GM23248 (cell line): ENCODE results near the gene EIF2B4. TPM values are rescaled to one million over a fixed set of nuclear protein-coding genes. Genes with fewer than 3 reads are reported as not detected.

Experiments
- DNase-seq: peaks from one replicate; pipeline ENCODE4 v3.0.0-alpha.2; 2015
- H2AFZ ChIP-seq: fragments of 200-600 bp; sonication (generic); 2 replicates; pipeline ENCODE4 v1.6.1; 2016; ENCODE audit warnings: antibody characterized with exemption
- H3F3A ChIP-seq: fragments of 200-600 bp; sonication (generic); 2 replicates; pipeline ENCODE4 v1.6.1; 2016; ENCODE audit warnings: mild to moderate bottlenecking, antibody characterized with exemption, mixed run types; ENCODE audit not compliant: insufficient read depth
- H3K27ac ChIP-seq: fragments of 200-600 bp; sonication (generic); 2 replicates; pipeline ENCODE4 v1.5.1; 2016; ENCODE audit warnings: mild to moderate bottlenecking
- H3K27me3 ChIP-seq: fragments of 200-600 bp; sonication (generic); replicated peaks from 2 replicates; pipeline ENCODE4 v1.6.1; 2016; ENCODE audit warnings: mild to moderate bottlenecking; ENCODE audit not compliant: insufficient read depth
- H3K36me3 ChIP-seq: fragments of 200-600 bp; sonication (generic); 2 replicates; pipeline ENCODE4 v1.6.1; 2016; ENCODE audit warnings: low read depth, mild to moderate bottlenecking
- H3K4me1 ChIP-seq: fragments of 200-600 bp; sonication (generic); 2 replicates; pipeline ENCODE4 v1.6.1; 2016; ENCODE audit warnings: mild to moderate bottlenecking; ENCODE audit not compliant: insufficient read depth
- H3K4me2 ChIP-seq: fragments of 200-600 bp; sonication (generic); one replicate; pipeline ENCODE4 v1.6.1; 2016; ENCODE audit warnings: mild to moderate bottlenecking; ENCODE audit not compliant: unreplicated experiment
- H3K4me3 ChIP-seq: fragments of 200-600 bp; sonication (generic); 2 replicates; pipeline ENCODE4 v1.5.1; 2016; ENCODE audit warnings: mild to moderate bottlenecking
- H3K79me2 ChIP-seq: fragments of 200-600 bp; sonication (generic); 2 replicates; pipeline ENCODE4 v1.6.1; 2016; ENCODE audit warnings: mild to moderate bottlenecking; ENCODE audit not compliant: insufficient read depth
- H3K9ac ChIP-seq: fragments of 200-600 bp; sonication (generic); 2 replicates; pipeline ENCODE4 v1.6.1; 2016; ENCODE audit warnings: mild to moderate bottlenecking
- H3K9me2 ChIP-seq: fragments of 200-600 bp; sonication (generic); 2 replicates; pipeline ENCODE4 v1.6.1; 2016; ENCODE audit warnings: mixed run types, mild to moderate bottlenecking, moderate library complexity; ENCODE audit not compliant: insufficient read depth
- H3K9me3 ChIP-seq: fragments of 200-600 bp; sonication (generic); one replicate; pipeline ENCODE4 v1.6.1; 2017; ENCODE audit warnings: low read depth
- H4K20me1 ChIP-seq: fragments of 200-600 bp; sonication (generic); 2 replicates; pipeline ENCODE4 v1.6.0; 2016; ENCODE audit not compliant: insufficient read depth
- EZH2 ChIP-seq: fragments of 200-600 bp; sonication (generic); IDR thresholded peaks from 2 replicates; pipeline ENCODE4 v1.6.1; 2018; ENCODE audit warnings: antibody characterized with exemption, mild to moderate bottlenecking; ENCODE audit not compliant: insufficient read depth, poor library complexity, severe bottlenecking
- EZH2phosphoT487 ChIP-seq: fragments of 200-600 bp; sonication (generic); IDR thresholded peaks from 2 replicates; pipeline ENCODE4 v1.6.1; 2018; ENCODE audit warnings: antibody characterized with exemption, moderate library complexity, mild to moderate bottlenecking, low read depth; ENCODE audit not compliant: insufficient read depth
- WGBS, 2 experiments: methylation state at CpG; one replicate each; pipeline ENCODE4 v1.1.6; 2015 to 2017; ENCODE audit warnings: low lambda C conversion rate in 2 of 2, low coverage in 1 of 2; ENCODE audit errors: missing lambda C conversion rate in 2 of 2; 5-methylcytosine and 5-hydroxymethylcytosine counted together
- in situ Hi-C: fragments of 300-500 bp; cut with MboI; formaldehyde crosslinking; loops from 2 replicates; pipeline ENCODE4 v1.15.0; 2020
- polyA plus RNA-seq: library from polyadenylated mRNA; unstranded; fragments of >200 nt; fragmentation: Nextera tagmentation; extraction: Ambion mirVana; gene quantifications from 2 replicates; pipeline ENCODE4 v1.2.1, GENCODE V29; 2016
- total RNA-seq: library from RNA; depleted of rRNA; stranded (reverse); fragments of >200 nt; shearing (Covaris generic); gene quantifications from 2 replicates; pipeline ENCODE4 v1.2.3, GENCODE V29; 2014

Gene EIF2B4
- total and polyA plus RNA-seq, 2 experiments from 2014 or later: 26.6 to 50.1 TPM

DNA sequence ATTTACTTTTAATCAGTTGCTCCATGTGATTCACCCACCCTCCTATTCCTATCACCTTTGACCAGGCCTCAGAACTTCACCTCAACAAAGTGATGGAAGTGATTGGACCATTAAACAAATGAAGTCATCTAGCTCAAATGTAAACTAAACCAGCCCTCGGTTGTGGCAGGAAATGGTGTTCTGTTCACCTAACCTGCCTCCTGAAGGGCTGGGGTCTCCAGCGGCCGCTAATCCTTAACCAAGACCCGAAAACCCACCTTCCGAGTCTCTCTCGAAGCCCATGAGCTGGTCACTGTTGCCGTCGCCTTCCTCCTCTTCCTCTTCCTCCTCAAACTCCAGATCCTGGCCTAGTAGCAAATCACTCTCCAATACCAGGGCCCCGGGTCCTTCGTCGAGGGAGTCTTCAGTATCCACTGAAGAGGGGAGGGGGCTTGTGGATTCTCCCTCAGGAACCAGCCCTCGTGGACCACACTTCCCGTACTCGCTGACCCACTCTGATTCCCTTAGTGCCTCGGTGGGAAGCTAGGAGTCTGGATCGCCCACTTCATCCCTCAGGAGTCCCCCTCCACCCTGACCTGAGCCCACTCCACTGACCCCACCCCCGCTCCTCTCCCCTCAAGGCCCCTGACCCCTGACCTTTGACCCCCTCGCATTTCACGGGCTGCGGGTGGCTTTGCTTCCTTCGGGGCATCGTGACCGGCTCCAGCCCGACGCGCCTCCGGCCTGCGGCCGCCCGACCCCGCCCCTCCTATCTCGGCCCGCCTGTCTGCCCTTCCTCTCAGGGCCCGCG lies 9.9 kb upstream of the EIF2B4 start:
- no peaks in the 10 kb centered on the region for H3K9me2 ChIP-seq

GRCh38 chr2:27379383-27379835 lies 9.3 kb upstream of the EIF2B4 start:
- Histone ChIP-seq H3K27ac (peak overlapping the region; percentile 90), H3F3A (peaks cover 33% of the 10 kb centered on the region), H3K27me3 (no peaks in the 10 kb centered on the region), H4K20me1 (no peaks in the 10 kb centered on the region), H2AFZ (no peak overlapping the region), H3K36me3 (peaks cover 4% of the 10 kb centered on the region; the same call in 1 of the 2 replicates), H3K4me1 (peaks cover 8% of the 10 kb centered on the region), H3K9ac (peak overlapping the region; percentile 94), H3K9me2 (no peaks in the 10 kb centered on the region), H3K79me2 (peaks cover 48% of the 10 kb centered on the region), H3K4me3 (peak overlapping the region; percentile 91), H3K4me2 (peak overlapping the region; percentile 96), H3K9me3 (no peaks in the 10 kb centered on the region)
- no peak for TF ChIP-seq EZH2
- no peak for TF ChIP-seq EZH2phosphoT487
- 94 to 95% methylated on average over 2 of the region's 2 CpGs for WGBS, 2 experiments
- DNase-seq: no peak
- in situ Hi-C loops: no loop called here

More for the DNA sequence above, 9.9 kb upstream of the EIF2B4 start:
- Histone ChIP-seq H3K36me3 (no peaks in the 10 kb centered on the region), H3F3A (peaks cover 33% of the 10 kb centered on the region), H2AFZ (peak overlapping the region; percentile 12; the same call in 1 of the 2 replicates), H3K27me3 (no peaks in the 10 kb centered on the region), H3K4me3 (peak overlapping the region; percentile 91), H3K79me2 (peaks cover 43% of the 10 kb centered on the region), H3K9ac (peak overlapping the region; percentile 94), H3K4me2 (peak overlapping the region; percentile 96), H3K4me1 (peaks cover 8% of the 10 kb centered on the region), H3K27ac (peak overlapping the region; percentile 90), H4K20me1 (no peaks in the 10 kb centered on the region), H3K9me3 (no peaks in the 10 kb centered on the region)
- WGBS, 2 experiments: 0 to 2% methylated on average over 31 to 35 of the region's 35 CpGs
- TF ChIP-seq EZH2: no peak
- no peak for TF ChIP-seq EZH2phosphoT487
- in situ Hi-C loops: no loop called here
- peak; percentile 54 for DNase-seq

DNA sequence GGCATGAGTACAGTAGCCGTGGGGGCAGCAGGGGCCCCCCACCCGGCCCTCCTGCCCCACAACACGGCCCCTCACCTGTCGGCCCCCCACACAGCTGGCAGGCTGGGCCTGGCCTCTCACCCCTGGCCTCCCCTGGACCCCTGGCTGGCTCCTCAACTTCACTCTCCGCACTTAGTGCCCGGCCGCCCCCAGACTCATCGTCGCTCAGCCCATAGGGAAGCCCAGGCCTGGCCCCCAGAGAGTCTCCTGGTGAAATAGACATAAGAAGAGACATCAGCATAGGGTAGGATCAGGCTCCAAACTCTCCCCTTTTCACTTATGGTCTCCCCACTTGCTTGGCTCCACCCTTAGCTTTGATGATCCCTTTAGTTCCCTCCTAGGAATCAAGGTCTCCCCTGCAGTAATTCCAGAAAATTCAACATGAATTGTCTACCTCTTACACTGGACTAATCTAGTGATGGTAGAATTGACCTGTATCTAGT lies 8.7 kb upstream of the EIF2B4 start:
- Histone ChIP-seq H3K79me2 (peaks cover 53% of the 10 kb centered on the region), H3K4me3 (peak overlapping the region; percentile 91)
- in situ Hi-C loops: no loop called here

GRCh38 chr2:27378096-27378808 lies 8.1 kb upstream of the EIF2B4 start:
- Histone ChIP-seq H2AFZ (no peak overlapping the region), H3K27ac (0 out of 2 replicates have a peak overlapping the region, but pooled peaks have one; percentile 4), H3K27me3 (no peaks in the 10 kb centered on the region), H3K4me1 (peaks cover 8% of the 10 kb centered on the region), H3K9me3 (no peaks in the 10 kb centered on the region), H3K36me3 (peaks cover 12% of the 10 kb centered on the region; the same call in 1 of the 2 replicates), H4K20me1 (no peaks in the 10 kb centered on the region), H3K4me2 (no peak overlapping the region), H3K79me2 (peaks cover 59% of the 10 kb centered on the region), H3K9ac (no peak overlapping the region), H3K4me3 (no peak overlapping the region), H3F3A (peaks cover 32% of the 10 kb centered on the region), H3K9me2 (no peaks in the 10 kb centered on the region)
- in situ Hi-C loops: no loop called here
- TF ChIP-seq EZH2phosphoT487: no peak
- no peak for TF ChIP-seq EZH2
- 78 to 84% methylated on average over 28 to 29 of the region's 29 CpGs for WGBS, 2 experiments
- DNase-seq: peak; percentile 40

More for the DNA sequence above, 8.7 kb upstream of the EIF2B4 start:
- Histone ChIP-seq H3K4me1 (peaks cover 8% of the 10 kb centered on the region), H4K20me1 (no peaks in the 10 kb centered on the region), H3K9me3 (no peaks in the 10 kb centered on the region), H3K9me2 (no peaks in the 10 kb centered on the region), H2AFZ (no peak overlapping the region), H3K4me2 (peak overlapping the region; percentile 96), H3K27ac (peak overlapping the region; percentile 90), H3K27me3 (no peaks in the 10 kb centered on the region), H3F3A (peaks cover 33% of the 10 kb centered on the region), H3K36me3 (peaks cover 7% of the 10 kb centered on the region; the same call in 1 of the 2 replicates), H3K9ac (peak overlapping the region; percentile 94)
- TF ChIP-seq EZH2 (no peak), EZH2phosphoT487 (no peak)
- DNase-seq: no peak
- 79 to 80% methylated on average over 7 of the region's 9 CpGs for WGBS, 2 experiments
